GM12874 (cell line): ENCODE results near the gene CHSY3.

ENCODE experiments used
- TF ChIP-seq, protein P1 (sequence below): IDR thresholded peaks from 2 replicates; pipeline ENCODE4 v1.5.1; 2011; ENCODE audit warnings: low read depth, mild to moderate bottlenecking, control low read depth, low read length, moderate library complexity; ENCODE audit not compliant: insufficient read depth

The CHSY3 gene

DNA sequence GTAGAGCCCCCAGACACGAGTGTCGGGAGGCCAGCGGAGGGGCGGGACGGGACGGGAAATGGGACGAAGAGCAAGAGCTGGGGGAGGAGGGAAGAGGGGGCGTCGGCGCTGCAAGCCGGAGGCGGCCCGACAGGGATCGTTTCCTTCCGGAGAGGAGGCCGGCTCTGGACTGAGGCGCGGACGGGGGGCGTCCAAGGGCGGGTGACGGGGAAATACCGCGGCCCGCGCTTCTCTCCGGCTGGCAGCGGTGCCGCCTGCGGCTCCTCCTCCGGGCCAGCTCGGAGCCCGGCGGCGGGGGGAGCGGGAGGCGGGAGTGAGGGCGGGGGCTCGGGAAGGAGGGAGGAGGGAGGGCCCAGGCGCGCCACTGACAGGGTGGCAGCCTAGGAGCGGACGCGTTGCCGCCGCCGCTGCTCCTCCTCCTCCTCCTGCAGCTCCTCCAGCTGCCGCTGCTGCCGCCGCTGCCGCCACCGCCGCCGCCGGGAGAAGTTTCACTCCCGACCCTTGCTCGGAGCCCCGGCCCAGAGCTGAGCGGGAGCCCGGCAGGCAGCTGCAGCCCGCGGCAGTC lies at the start of gene CHSY3:
Gene CHSY3 (plus strand): TSS at position 364 of the 565 bp plus-strand sequence.
- TF ChIP-seq, protein P1, sequence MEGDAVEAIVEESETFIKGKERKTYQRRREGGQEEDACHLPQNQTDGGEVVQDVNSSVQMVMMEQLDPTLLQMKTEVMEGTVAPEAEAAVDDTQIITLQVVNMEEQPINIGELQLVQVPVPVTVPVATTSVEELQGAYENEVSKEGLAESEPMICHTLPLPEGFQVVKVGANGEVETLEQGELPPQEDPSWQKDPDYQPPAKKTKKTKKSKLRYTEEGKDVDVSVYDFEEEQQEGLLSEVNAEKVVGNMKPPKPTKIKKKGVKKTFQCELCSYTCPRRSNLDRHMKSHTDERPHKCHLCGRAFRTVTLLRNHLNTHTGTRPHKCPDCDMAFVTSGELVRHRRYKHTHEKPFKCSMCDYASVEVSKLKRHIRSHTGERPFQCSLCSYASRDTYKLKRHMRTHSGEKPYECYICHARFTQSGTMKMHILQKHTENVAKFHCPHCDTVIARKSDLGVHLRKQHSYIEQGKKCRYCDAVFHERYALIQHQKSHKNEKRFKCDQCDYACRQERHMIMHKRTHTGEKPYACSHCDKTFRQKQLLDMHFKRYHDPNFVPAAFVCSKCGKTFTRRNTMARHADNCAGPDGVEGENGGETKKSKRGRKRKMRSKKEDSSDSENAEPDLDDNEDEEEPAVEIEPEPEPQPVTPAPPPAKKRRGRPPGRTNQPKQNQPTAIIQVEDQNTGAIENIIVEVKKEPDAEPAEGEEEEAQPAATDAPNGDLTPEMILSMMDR, result no peak

DNA sequence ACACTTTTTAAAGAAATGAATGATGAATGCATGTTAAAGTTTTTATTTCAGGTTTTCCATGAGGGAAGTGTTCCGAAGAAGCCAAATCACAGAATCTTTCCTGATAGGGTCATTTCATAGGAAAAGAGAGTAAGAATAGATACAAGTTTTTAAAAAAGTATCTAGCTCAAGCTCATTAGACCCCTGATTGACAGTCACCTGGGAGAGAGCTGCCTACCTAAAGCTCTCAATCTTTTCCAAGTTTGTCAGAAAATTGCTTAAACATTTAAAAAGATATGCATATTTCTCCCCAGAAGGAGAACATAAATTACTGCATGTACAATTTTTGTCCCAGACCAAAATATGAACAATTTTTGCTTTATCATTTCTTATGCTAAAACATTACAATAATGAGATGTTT lies 47.9 kb upstream of the CHSY3 start:
- TF ChIP-seq, protein P1, result no peak

- TF ChIP-seq, protein P1, result no peak
Measured at GRCh38 chr5:129857116-129857515, 47.1 kb upstream of the CHSY3 start.

- TF ChIP-seq, protein P1, result no peak
Measured at GRCh38 chr5:129858131-129858675, 46.1 kb upstream of the CHSY3 start.

DNA sequence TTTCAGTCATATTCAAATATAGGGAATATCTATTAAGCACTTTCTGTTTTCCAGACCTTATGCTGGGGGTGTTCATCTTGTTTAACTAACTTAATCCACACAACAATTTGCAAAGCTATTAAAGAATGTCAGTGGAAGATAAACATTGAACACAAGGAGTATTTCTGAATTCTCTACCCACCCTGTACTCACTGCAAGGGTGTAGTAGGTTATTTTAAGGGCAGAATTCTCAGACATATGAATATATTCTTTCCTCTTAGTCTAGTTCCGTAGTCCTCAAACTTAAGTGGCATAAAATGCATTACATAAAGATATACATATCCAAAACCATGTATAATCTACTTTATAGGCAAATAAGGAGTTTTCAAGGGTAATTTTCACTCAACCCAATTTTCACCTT lies 19.9 kb upstream of the CHSY3 start:
- TF ChIP-seq, protein P1, result no peak

DNA sequence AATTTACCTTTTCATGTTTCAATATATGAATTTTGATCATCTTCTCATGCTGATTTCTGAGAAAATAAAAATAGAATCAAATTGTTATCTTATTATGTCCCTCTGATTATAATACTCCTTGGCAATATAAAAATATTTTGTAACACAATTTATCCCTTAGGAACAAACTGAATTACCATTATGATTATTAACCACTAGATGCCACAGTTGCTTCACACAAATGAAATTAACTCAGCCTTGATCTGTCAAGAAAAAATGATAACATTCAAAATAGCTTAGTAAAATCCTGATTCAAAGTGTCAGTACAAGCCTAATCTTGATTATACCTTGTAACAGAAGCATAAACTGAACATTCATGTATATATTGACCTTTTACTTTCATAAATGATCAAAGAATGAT lies 4.8 kb upstream of the CHSY3 start:
- TF ChIP-seq, protein P1, result no peak

DNA sequence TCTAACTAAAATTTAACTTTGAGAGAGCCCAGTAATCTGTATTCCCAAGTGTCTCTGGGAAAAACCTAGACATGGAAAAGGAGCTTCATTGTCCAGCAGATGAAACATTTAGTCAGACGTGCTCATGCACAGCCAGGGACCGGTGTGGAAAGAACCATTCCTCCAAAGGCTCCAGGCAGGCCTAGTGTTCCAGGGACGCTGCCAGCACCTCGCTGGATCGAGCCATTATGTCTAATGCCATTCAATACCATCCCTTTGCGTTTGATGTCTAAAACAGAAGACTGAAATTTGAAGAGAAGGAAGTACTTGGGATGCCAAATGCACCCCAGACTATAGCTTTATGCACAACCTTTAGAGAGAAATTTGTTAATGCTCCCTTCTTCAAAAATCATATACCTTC lies 1.4 kb upstream of the CHSY3 start:
- TF ChIP-seq, protein P1, result no peak
